HG03571 (cell line): ENCODE data around the gene PLXNA4.

Source experiments
- ATAC-seq: cut with Tn5 transposase; IDR thresholded peaks from one replicate; pipeline ENCODE4 v1.9.1; 2021; ENCODE audit not compliant: unreplicated experiment

The PLXNA4 gene

DNA sequence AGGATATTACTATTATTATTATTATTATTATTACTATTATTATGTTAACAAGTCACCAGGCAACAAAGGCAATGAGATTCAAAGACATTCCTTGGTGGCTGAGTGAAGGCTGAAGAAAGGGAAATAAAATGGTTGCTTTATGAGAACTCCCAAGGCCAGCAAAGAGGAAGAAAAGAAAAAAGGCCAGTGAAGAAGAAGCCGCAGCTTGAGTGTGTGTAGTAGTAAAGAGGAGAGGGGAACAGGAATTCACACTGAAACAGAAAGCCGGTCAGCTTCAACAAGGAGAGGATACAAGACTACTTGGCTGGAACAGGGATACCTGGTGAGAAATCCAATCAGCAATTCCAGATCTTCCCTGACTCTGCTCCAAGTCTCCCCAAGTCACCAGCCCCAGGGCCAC lies 42.4 kb downstream of the PLXNA4 start:
- no peak for ATAC-seq

DNA sequence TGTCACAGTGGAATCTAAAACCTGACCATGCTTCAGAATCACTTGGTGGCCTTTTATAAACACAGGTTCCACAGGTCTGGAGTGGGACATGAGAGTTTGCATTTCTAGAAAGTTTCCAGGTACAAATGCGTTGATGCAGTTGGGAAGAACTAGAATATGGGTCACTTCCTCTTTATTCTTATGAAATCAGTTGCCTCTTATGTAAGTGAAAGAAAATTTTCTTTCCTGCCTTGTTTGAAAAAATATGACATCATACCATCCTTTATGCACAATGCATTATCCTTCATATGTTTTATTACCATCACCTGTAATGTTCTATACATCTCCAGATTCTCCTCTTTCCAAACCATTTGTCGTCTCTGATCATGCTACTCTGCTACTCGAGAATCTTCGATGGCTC lies 44.0 kb downstream of the PLXNA4 start:
- no peak for ATAC-seq

DNA sequence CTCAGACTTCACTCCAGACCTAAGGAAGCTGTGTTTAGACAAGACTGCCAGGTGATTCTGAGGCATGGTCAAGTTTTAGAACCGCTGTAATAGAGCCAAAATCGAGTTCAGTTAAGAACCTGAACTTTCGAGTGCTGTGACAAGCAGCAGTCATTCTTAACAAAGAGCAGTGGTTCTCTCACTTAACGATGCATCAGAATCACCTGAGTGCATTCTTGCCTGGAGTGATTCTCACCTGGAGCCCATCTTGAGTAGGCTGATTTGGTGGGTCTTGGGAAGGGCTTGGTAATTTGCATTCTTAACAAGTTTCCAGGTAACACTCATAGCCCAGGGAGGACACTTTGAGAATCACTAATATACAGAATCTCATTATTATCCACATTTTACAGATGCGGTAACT lies 44.7 kb downstream of the PLXNA4 start:
- ATAC-seq = no peak

DNA sequence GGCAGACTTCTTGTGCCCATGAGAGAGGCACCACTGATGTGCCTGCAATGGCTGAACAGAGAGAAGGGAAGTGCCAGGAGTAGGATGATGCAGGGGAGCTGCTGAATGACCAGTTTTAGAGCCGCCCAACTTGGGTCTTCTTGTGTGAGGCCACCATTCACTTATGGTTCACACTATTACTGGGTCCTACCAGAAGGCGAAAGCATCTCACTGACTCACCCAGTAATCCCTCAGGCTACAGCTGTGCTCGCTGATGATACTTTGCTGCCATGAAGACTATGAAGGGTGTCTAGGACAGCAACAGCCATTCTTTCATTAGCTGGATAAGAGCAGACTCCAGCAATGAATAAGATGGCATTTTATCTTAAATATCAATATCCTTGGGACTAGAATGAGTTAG lies 47.6 kb downstream of the PLXNA4 start:
- ATAC-seq = no peak

DNA sequence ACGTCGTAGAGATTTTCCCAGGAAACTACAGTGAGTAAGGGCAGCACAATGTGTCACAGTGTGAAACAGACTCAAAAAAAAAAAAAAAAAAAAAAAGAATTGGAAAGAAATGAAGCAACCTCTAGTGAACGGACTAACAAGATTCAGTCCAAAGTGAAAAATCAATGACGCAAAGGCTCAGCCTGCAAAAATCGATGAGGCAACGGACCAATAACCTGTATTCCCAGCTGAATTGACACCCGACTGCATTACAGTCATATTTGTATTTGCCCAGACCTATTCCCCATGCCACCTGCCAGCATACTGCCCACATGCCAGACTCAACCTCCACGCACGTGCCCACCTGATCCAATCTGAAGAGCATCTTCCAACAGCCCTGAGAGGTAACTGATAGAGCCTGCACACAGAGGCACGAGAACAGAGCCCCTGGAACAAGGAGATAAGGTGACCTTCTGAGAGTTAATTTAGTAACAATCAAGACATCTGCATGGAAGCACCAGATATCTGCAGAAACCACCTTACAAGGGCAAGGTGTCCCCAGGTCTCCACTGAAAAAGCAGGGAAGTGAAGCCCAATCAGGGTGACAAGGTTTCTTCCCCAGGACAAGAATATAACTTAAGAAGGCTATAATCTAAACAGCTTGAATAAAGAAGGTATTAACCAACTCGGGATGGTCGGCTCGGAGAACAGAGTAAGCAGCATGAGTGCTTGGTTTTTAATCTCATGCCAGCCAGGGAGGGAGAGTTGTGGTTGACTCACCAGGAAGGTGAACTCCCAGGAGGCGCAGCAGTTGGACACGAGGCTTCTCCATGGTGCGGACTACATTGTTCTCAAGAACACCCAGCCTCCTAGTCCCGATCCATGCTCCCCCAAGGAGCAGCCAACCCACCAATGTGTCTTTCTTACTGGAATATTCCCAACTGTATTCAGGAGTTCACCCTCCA lies 48.5 kb downstream of the PLXNA4 start:
- ATAC-seq = no peak

DNA sequence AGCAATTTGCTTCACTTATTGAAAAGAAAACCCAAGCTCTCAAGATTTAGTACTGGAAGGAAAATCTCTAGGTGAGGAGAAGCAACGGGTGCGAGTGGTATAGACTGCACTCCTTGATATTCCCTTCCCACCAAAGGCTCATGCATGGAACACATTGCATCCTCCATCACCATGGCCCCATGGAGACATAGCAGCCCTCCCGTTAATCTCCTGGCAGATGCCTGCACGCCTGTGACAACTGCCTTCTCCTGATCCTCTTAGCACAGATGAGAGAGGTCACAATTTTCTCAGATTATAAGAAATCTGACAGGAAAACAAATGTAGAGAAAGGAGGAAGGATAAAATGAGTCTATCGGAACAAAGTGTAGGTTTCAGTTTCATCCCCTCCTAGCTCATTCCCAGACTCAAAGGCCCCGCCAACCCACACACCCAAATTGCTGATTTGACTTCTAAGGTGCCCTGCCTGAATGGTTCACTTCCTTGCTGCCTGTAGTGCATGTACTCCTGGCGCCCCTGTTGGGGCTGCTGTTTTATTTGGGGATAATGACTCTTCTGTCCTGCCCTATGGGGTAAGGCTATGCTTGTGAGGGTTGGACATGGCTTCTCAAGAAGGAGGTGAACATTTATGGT lies 50.0 kb downstream of the PLXNA4 start:
- no peak for ATAC-seq

DNA sequence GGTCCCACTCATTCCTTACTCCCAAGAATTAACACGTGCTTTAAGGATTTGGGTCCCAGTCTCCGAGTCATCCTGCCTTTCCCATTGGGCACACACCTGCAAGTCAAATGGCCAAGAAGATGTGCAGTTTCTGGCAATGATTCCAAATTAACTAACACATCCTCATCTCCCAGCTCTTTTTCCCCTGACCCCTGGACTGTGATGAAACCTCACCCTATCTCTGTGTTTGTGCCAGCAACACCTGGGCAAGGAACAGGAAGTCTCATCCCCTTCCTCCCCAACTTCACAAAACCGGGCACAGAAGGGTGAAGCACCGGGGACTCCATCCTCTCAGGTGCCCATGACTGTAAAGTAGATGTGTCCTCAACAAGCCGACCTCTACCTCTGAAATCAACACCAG lies 54.8 kb downstream of the PLXNA4 start:
- ATAC-seq = no peak

DNA sequence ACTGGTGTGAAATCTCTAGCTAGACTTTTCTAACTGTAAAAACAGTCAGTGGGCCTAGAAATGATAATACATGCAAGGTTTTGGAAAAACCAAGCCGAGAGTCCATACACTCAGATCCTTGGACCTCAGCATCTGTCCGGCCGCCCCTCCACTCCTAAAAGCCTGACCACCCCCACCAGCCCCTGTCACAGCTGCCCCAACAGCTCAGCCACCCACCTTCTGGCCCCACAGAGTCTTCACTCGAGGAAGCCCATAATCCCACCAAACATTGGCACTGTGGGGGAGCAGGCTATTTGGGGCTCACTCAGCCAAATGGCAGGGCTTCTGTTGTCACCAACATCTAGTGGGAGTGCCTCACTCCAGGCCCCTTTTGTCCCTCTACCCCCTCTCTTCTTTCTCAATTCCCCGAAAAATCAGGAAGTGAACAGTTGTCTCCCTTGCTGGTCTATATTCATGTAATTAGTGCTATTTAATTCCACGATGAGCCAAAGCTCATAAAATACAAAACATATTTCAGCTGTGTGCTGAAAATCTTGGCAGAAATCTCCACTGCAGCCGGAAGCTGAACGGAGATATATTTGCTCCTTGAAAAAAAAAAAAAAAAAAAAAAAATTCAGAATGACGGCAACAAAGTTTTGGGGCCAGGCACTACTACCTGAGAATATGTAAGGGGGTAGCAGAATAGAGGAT lies 55.5 kb downstream of the PLXNA4 start:
- ATAC-seq = no peak

DNA sequence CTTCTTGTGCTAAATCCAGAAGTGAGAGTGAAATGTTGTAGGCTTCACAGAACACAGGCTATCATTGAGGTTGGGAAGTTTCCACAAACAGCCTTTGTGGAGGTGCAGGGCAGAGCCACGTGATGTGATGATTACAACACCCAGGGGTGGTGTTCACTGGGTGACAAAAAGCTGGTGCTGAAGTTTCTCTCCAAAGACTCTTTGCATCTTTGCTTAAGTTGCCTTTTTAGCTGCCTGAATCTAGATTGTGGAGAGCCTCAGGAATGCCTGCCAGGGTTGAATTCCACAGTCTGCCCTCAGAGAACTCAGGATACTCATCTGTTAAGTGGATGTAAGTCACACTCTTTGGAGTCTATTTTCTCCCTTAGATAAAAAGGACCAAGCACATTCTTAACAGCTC lies 56.3 kb downstream of the PLXNA4 start:
- ATAC-seq = no peak

DNA sequence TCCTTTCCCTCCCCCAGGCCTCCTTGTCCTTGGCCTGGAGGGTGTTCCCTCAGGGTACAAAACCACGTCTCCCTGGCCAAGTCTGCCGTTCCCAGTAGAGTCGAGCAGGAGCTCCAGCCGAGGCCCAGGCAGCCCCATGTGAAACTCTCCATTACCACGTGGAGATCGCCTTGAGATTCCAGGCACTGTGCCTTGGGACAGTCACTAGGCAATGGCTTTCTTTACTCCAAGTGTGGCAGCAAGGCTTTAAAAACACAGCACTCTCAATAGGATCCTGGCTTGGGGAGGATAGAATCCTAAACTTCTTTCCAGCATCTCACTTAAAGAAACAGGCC lies 57.5 kb downstream of the PLXNA4 start:
- no peak for ATAC-seq

DNA sequence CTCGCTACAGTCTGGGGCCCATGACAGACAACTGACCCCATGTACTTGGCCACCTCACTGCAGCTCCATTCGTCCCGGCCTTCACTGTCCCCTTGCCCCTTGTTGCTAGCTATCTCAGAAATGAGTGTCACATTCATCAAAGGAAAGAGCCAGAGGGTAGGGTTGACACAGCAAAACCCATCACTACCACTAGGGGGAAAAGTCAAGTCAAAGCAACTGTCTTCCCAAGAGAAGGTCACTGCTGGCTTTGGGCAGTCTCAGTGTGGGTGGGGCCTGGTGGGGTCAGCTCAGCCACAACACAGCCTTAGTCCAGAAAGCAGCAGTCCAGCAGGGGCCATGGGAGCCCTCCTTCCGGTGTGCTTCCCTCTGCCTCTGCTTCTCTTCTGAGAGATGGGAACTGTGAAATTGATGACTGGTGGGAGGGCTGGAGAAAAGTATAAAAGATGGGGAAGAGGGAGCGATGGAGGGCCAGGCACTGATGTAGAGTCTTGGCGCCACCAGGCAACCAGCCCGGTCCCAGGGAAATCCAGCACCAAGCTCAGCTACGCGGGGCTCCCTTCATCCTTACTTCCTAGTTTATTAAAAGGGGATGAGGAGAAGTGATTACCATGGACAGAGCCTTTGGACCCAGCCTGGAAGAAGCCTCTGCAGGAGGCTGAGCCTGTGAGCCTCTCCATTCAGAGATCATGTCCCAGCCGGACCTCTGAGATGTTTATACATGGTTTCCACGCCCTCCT lies 58.0 kb downstream of the PLXNA4 start:
- no peak for ATAC-seq

DNA sequence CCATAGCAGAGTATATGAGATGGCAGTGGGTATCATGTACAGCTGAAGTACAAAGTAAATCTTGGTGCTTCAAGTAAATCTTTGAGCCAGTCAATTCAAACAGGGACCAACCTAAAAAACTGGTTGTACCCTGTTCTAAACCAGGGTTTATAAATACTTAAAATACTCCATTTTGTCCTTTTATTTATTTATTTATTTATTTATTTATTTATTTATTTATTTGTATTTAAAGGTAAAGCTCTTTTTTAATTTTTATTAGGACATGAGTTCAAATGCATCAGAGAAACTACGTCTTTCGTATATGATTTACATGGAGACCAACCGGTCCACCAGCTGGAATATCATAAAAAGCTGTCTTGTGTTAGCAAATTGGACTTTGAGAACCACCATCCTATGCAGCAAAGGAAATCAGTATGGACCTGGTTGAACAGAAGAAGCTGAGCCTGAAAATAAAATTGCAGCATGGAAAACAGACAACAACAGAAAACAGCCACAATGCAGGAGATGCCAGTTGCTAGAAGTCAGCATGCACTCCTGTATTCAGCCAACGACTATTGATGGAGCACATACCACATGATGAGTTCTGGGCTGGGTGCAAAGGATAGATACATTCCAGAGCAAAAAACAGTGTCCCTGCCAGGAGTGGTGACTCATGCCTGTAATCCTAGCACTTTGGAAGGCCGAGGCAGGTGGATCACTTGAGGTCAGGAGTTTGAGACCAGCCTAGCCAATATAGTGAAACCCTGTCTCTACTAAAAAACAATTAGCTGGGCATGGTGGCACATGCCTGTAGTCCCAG lies 60.0 kb downstream of the PLXNA4 start:
- no peak for ATAC-seq

DNA sequence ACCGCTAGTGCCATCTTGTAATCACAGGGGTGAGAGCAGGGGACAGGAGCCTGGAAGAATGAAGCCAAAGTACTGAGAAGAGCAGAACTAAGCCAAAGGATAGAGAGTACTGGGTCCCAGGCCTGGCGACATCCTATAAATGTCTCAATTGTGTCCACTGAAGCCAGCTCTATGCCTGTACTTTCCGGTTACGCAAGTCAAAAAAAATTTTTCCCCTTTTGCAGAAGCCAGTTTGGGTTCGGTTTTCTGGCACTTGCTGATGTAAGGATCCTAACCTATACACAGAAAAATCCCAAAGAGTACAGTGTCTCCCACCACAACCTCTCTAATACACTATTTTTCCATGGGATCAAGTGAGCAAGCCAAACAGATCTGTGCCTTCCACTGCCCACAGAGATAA lies 61.1 kb downstream of the PLXNA4 start:
- no peak for ATAC-seq

DNA sequence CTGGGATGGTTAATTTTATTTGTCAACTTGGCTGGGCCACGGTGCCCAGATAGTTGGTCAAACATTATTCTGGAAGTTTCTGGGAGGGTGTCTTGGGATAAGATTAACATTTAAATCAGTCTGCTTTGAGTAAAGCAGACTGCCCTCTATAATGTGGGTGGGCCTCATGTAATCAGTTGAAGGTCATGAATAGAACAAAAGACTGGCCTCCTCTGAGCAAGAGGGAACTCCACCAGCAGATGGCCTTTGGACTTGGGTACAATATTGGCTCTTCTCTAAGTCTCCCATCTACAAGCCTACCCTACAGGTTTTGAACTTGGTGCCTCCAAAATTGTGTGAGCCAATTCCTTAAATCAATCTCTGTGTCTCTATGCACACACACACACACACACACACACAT lies 61.8 kb downstream of the PLXNA4 start:
- no peak for ATAC-seq

DNA sequence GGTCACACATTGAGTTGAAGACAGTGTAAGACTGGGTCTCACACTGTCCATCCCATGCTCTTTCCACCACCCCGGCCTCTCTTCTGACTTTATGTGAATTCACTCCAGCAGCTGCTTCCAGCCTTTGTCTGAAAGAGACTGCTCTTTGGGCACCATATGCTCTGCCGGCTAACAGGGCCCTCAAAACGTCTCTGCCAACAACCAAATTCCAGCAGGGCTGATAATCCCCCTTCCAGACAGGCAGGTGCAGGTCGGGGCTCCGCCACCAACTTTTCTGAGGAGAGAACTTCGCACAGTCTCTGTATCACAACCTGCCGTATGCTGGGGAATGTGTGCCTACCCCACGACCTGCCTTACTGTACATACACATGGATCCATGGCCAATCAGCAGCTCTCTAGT lies 64.3 kb downstream of the PLXNA4 start:
- ATAC-seq = no peak

DNA sequence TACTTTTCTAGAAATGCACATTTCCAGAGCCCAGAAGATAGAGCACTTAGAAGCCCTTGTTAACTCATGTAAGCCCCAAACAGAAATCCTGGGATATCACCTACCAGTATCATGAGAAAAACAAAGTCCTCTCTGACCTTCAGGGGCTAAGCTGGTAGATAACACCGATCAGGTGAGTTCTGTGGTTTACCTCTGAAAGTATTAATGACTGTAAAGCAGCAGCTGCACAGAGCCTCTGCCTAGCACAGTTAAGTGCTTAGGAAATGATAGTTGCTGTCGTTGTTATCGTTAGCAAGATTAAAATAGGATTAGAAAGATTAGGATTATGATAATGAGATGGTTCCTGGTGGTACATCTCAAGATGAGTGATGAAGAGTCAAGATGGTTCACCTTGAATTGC lies 64.9 kb downstream of the PLXNA4 start:
- ATAC-seq = no peak

DNA sequence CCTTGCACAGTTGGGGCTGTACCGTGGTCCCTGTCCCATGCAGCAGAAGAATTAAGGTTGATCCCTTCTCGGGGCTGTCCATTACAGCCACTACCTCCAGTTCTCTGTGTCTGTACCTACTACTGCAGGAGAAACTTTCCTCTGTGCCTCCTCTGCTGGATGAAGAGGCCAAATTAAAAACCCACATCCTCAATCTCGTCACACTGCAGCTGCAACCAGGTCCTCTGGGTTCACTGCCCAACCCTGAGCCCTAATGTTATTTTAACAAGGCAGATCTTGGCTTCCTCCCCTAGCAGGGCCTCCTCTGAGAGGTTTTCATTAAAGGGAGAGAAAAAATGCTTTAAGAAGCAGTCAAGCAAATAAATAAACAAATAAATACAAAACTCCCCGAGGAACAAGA lies 66.6 kb downstream of the PLXNA4 start:
- ATAC-seq = no peak

DNA sequence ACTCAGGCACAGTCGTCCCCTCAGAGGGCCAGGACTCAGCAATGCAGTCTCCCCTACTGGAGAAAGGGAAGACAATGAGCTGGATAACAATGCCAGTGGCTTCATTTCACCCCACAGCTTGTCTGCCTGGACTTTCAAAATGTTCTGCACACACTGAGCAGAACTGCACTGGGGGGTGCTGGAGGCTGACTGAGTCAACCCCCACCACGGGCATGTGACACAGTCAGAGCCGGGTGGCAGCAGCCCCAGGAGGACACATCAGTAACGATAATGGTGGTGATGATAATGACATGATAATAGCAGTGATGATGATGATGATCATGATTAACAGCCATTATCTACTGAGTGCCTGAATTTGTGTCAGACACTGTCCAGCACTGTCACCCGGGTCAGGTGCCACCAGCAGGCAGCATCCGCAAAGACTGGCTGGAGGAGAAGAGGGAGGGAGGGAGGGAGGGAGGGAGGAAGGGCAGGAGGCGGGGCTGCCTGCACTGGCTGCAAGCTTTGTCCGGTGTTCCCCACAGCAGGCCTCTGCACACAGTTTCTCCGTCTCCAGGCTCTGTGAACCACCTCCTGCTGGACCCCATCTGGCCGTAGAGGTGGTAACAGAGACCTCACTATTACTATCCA lies 67.4 kb downstream of the PLXNA4 start:
- no peak for ATAC-seq

DNA sequence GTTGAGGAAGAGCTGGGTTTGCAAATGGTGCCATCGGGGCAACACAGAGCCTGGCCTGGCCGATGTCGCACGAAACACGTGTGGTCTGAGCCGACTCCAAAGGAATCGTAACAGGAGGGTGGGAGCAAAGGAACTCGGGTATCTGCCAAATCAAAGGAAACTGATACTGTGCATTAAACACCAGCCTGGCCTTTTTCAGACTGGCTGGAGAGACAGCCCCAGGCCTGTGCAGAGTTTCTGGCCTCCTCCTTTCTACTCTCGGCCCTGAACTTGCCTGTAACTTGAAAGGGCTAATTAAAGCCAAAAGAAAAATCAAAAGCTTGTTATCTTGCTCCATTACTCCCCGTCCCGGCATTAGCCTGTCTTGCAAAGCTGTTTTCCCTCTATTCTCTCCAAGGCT lies 71.4 kb downstream of the PLXNA4 start:
- no peak for ATAC-seq

DNA sequence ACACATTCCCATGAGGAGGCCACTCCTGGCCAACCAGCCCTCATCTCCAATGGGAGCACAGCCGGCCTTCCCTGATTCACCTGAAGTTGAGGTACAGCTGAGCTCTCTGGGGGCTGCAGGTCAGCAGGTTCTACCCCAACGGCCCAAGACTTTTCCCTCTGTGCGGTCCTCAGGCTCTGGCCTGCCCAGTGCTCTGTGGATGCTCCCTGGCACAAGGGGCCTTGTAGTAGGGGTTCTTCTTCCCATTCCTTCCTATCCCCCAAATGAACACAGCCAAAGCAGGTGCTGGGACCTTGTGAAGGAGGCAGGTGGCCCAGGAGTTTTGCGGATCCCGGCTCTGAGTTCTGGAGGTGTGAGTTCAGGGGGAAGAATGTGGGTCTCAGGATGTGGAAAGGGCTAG lies 72.2 kb downstream of the PLXNA4 start:
- ATAC-seq = no peak
